UCSD-AML1 (cell line): ENCODE results near the gene SLC25A30.
"Not testable (repeated sequence)": the region's sequence is repeated elsewhere in the genome, so short reads cannot be mapped to it uniquely, and the experiment has no call there.

Source experiments
- DNase-seq: peaks from one replicate; lab custom pipeline; 2025; ENCODE audit not compliant: unreplicated experiment; lab: John Stamatoyannopoulos, UW

The SLC25A30 gene

GRCh38 chr13:45393941-45394570 is 24.1 kb downstream of the SLC25A30 start:
- peak; percentile 40 for DNase-seq

DNA sequence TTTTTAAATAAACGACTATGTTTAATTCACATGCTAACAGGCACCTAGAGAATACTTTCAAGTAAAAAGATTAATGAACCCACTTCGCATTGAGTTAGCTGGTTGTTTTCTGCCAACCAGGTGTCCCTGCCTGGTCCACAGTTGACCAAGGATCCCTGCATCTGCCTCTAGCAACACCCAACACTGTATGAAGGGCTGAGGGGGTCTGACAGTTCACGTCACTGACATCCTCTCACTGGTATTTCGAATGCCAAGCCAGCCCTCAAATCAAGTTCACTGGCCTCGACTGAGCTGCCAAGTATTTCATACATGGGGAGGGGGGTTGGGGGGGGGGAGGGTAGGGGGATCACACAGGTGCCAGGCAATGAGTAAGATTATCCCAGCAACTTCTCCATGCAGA is 25.4 kb downstream of the SLC25A30 start:
- no peak for DNase-seq

DNA sequence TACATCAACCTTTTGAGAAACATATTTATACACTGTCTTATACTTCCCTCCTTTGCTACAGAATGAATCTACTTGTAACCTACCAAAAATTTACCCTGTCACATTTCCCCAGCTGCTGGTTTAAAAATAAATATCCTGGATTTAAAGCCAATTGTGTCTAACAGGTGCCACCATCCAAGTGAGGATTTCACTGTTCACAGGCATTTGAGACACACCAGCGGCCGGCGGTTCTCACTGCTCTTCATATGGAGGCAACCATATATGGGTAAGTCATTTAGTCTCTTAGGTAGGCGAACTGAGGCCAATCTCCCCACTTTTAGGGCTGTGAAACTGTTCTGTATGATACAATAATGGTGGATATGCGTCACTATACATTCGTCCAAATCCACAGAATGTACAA is 26.2 kb downstream of the SLC25A30 start:
- DNase-seq = no peak

DNA sequence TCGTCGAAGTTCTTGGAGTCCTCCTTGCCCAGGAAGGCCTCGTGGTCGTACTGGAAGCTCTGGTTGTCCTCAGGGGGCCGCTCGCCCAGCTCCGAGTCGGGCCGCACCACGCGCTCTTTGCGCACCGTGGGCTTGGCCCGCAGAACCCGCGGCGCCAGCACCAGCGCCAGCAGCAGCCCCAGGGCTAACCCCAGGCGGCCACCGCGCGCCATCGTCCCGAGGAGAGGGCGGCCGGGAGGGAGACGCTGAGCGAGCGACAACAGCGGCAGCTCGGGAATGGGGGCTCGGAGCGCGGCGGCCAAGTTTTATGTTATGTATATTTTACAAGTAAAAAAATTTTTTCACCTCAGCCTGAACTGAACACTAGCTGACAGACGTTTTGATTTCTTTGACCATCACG is 27.0 kb downstream of the SLC25A30 start:
- DNase-seq = not testable (repeated sequence)

- not testable (repeated sequence) for DNase-seq
These were observed 27.8 kb downstream of the SLC25A30 start for GRCh38 chr13:45390348-45390747.

- no peak for DNase-seq
These were observed 29.5 kb downstream of the SLC25A30 start for GRCh38 chr13:45388664-45389063.

DNA sequence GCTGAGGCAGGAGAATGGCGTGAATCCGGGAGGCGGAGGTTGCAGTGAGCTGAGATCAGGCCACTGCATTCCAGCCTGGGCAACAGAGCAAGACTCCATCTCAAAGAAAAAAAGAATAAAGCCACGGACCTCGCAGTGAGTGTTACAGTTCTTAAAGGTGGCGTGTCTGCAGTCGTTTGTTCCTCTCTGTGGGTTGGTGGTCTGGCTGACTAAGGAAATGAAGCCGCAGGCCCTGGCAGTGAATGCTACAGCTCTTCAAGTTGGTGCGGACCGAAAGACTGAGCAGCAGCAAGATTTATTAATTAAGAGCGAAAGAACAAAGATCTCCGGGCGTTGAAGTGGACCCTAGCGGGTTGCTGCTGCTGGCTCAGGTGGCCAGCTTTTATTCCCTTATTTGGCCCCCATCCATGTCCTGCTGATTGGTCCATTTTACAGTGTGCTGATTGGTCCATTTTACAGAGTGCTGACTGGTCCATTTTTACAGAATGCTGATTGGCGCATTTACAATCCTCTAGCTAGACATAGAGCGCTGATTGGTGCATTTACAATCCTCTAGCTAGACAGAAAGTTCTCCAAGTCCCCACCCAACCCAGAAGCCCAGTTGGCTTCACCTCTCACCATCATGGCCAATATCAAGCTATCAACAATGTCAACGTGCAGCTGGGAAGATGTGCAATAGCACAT is 31.1 kb downstream of the SLC25A30 start:
- DNase-seq = not testable (repeated sequence)

GRCh38 chr13:45385907-45386553 is 32.1 kb downstream of the SLC25A30 start:
- no peak for DNase-seq

DNA sequence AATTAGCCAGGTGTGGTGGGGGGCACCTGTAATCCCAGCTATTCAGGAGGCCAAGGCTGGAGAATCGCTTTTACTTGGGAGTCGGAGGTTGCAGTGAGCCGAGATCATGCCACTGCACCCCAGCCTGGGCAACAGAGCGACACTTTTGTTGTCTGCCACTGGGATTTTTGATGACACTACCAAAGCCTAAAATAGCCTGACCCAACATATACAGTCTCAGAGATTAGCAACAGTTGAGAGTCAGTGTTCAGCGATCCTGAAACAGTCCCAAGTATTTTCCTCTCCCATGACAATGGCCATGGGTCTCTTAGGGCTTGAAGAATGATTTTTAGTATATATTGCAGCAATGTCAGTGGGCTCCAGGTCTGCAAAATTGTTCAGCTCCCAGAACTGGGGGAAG is 32.9 kb downstream of the SLC25A30 start:
- DNase-seq = no peak

DNA sequence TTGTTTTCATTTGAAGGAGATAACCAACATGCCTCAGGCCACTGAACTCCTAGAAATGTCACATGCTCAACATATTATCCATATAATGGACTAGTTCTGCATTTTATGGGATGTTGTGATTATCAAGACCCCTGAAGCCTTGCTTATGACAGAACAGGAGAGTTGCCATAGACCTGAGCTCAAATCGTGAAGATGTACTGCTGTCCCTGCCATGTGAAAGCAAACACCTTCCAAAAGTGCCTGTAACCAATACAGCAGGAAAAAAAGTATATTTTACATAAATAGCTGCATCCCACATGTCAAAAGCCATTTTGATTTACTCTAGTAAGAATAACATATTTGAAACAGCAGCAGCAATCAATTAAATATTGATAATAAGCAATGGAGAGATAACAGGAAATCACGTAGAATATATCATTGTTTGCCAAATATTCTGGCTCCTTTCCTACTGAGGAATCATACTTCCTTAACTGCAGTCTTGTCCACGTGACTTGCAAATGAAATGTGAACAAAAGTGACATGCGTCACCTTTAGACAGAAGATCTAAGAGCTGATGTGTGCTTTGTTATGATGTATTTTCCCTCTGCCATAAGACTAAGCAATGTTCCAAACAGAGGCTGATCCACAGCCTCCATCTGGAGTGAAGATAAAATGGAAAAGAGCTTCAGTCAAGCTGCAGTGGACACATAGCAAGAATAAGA is 33.5 kb downstream of the SLC25A30 start:
- no peak for DNase-seq

DNA sequence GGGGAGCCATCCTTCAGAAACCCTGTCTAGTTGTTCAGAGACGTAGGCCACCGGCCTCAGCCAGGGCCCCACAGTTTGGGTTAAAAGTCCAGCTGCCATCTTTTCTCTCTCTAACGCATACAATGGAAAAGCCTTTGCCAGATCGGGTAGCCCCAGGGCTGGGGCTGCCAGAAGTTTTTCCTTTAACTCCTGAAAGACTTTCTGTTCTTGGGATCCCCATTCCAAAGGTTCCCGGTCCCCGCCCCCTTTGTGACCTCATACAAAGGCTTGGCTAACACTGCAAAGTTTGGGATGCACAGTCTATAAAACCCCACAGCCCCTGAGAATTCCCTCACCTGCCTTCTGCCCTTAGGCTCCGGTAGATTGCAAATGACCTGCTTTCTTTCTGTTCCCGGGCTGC is 35.4 kb downstream of the SLC25A30 start:
- not testable (repeated sequence) for DNase-seq

DNA sequence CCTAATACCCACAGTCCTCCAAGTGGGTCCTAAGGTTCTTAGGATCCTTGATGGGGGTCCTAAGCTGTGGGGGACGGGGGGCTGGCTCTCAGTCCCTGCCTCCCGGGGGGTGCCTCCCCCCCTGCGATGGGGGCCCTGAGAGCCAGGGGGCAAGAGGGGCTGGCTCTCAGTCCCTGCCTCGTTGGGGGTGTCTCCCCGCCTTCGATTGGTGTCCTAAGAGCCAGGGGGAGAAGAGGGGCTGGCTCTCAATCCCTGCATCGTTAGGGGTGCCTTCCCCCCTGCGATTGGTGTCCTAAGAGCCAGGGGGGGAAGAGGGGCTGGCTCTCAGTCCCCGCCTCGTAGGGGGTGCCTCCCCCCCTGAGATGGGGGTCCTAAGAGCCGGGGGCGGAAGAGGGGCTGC is 37.0 kb downstream of the SLC25A30 start:
- DNase-seq = no peak

DNA sequence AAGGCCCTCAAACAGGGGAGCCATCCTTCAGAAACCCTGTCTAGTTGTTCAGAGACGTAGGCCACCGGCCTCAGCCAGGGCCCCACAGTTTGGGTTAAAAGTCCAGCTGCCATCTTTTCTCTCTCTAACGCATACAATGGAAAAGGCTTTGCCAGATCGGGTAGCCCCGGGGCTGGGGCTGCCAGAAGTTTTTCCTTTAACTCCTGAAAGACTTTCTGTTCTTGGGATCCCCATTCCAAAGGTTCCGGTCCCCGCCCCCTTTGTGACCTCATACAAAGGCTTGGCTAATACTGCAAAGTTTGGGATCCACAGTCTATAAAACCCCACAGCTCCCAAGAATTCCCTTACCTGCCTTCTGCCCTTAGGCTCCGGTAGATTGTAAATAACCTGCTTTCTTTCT is 37.5 kb downstream of the SLC25A30 start:
- DNase-seq = not testable (repeated sequence)

- not testable (repeated sequence) for DNase-seq
These were observed 38.7 kb downstream of the SLC25A30 start for GRCh38 chr13:45379516-45379915.

DNA sequence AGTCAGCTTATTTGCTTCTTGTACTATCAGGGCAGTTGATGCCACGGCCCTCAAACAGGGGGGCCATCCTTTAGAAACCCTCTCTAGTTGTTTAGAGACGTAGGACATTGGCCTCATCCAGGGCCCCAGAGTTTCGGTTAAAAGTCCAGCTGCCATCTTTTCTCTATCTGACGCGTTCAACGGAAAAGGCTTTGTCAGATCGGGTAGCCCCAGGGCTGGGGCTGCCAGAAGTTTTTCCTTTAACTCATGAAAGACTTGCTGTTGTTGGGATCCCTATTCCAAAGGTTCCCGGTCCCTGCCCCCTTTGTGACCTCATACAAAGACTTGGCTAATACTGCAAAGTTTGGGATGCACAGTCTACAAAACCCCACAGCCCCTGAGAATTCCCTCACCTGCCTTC is 39.4 kb downstream of the SLC25A30 start:
- DNase-seq = not testable (repeated sequence)

- not testable (repeated sequence) for DNase-seq
These were observed 40.9 kb downstream of the SLC25A30 start for GRCh38 chr13:45377314-45377713.

- DNase-seq = not testable (repeated sequence)
These were observed 41.5 kb downstream of the SLC25A30 start for GRCh38 chr13:45376651-45377050.

GRCh38 chr13:45374917-45375316 is 43.3 kb downstream of the SLC25A30 start:
- DNase-seq = no peak

DNA sequence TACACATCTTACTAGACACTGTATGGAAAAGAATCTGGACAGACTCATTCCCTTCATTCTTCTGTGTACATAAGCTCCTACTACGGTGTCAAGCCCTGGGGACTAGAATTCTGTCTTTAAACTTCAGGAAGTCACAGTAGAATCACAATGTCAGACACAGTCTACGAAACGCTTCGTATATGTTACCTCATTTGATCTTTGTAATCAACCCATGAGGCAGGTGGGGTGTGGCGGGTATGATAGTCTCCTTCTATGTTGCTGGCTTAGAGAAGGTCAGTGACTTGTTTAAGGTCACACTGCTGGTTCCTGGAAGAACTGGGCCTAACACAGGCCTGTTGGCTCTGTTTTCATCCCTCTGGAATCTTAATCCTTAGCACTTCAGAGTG is 45.0 kb downstream of the SLC25A30 start:
- no peak for DNase-seq

- no peak for DNase-seq
These were observed 45.7 kb downstream of the SLC25A30 start for GRCh38 chr13:45372189-45373161.
